Measurements from ENCODE around the gene ACAA1.

- TF ChIP-seq CTCF (IDR thresholded peaks at IDR 0.05; ENCODE audit: low read depth, low read length, missing input control) (no peak), NR2F2 (IDR thresholded peaks at IDR 0.05) (peak; percentile 28), REST (IDR thresholded peaks at IDR 0.05) (no peak), EGR1 (IDR thresholded peaks at IDR 0.05; ENCODE audit: low read depth in 2 of 2) (no peak), MAX (IDR thresholded peaks at IDR 0.05) (no peak)
These were observed 855 bp upstream of the ACAA1 start for GRCh38 chr3:38137615-38138348.

Data from liver (tissue), 3 donors.